T-cell (primary cell): ENCODE measurements around the gene DPP7. TPM values are rescaled to one million over a fixed set of nuclear protein-coding genes. Genes with fewer than 3 reads are reported as not detected.
A peak's percentile ranks its signal among the peaks of the same experiment; 100 is the strongest.
"Not testable (repeated sequence)": the region's sequence is repeated elsewhere in the genome, so short reads cannot be mapped to it uniquely, and the experiment has no call there.

Experiments
- ATAC-seq, 4 experiments: fragments of 200-7000 bp in 3 of 4; fragments of 150-1000 bp in 1 of 4; cut with Tn5 transposase; replicated peaks in 1 of 4; 1 replicate in 3 of 4; 2 replicates in 1 of 4; pipeline ENCODE4 v1.10.0; 2021; ENCODE audit warnings: moderate library complexity in 3 of 4, mild to moderate bottlenecking in 2 of 4, moderate number of reproducible peaks in 1 of 4
- CTCF ChIA-PET, 2 donors: fragments of 300-600 bp; sonication (Branson Sonifier 250); formaldehyde crosslinking; loops; one replicate each; lab custom pipeline; 2022; ENCODE audit warnings: antibody characterized with exemption in 2 of 2; lab: Charles Lee
- POLR2A ChIA-PET, 2 donors: fragments of 300-600 bp; sonication (Branson Sonifier 250); formaldehyde crosslinking; loops; one replicate each; lab custom pipeline; 2022; ENCODE audit warnings: antibody characterized with exemption in 2 of 2; lab: Charles Lee
- DNase-seq, 35 experiments: peaks; one replicate each; pipeline versions ENCODE4 v3.0.0 to v3.0.0-alpha.2; 2013 to 2023
- H3K27ac ChIP-seq: one replicate; pipeline ENCODE4 v1.5.1; 2013; ENCODE audit warnings: low read length
- H3K27me3 ChIP-seq, 2 experiments: replicated peaks in 1 of 2; 1 replicate in 1 of 2; 2 replicates in 1 of 2; pipeline versions ENCODE4 v1.6.1 to v1.7.0; 2013; ENCODE audit warnings: low read length in 1 of 2, mixed read lengths in 1 of 2; ENCODE audit not compliant: control insufficient read depth in 2 of 2, insufficient read depth in 2 of 2; ENCODE audit errors: extremely low read depth in 1 of 2
- H3K36me3 ChIP-seq, 2 donors: 1 replicate in 1 of 2; 2 replicates in 1 of 2; pipeline versions ENCODE4 v1.6.1 to v1.7.0; 2013; ENCODE audit warnings: low read length in 1 of 2; ENCODE audit not compliant: control insufficient read depth in 2 of 2, insufficient read depth in 1 of 2; ENCODE audit errors: extremely low read depth in 1 of 2
- H3K4me1 ChIP-seq, 2 experiments: 1 replicate in 1 of 2; 2 replicates in 1 of 2; pipeline versions ENCODE4 v1.6.1 to v1.7.0; 2013; ENCODE audit warnings: low read length in 2 of 2, mixed read lengths in 1 of 2; ENCODE audit not compliant: insufficient read depth in 2 of 2, control insufficient read depth in 1 of 2; ENCODE audit errors: extremely low read depth in 1 of 2
- H3K4me3 ChIP-seq, 2 donors: 1 replicate in 1 of 2; 2 replicates in 1 of 2; pipeline versions ENCODE4 v1.5.1 to v1.7.0; 2013; ENCODE audit warnings: mild to moderate bottlenecking in 2 of 2, low read length in 1 of 2, moderate library complexity in 1 of 2; ENCODE audit not compliant: control insufficient read depth in 1 of 2; ENCODE audit errors: extremely low read depth in 1 of 2
- H3K9me3 ChIP-seq: 2 replicates; pipeline ENCODE4 v1.7.0; 2013
- H3K27ac Mint-ChIP-seq, 2 donors: one replicate each; pipeline ENCODE4 v1.8.0; 2020 to 2021; ENCODE audit warnings: mild to moderate bottlenecking in 2 of 2, mixed read lengths in 2 of 2
- H3K27me3 Mint-ChIP-seq, 2 donors: one replicate each; pipeline ENCODE4 v1.8.0; 2021 to 2022; ENCODE audit warnings: mixed read lengths in 2 of 2
- H3K36me3 Mint-ChIP-seq: one replicate; pipeline ENCODE4 v1.8.0; 2021; ENCODE audit warnings: mixed read lengths
- H3K4me1 Mint-ChIP-seq, 3 donors: one replicate each; pipeline ENCODE4 v1.8.0; 2020 to 2022; ENCODE audit warnings: mixed read lengths in 3 of 3, mild to moderate bottlenecking in 1 of 3
- H3K4me3 Mint-ChIP-seq, 3 donors: one replicate each; pipeline ENCODE4 v1.8.0; 2020 to 2022; ENCODE audit warnings: mild to moderate bottlenecking in 3 of 3, mixed read lengths in 3 of 3, moderate library complexity in 3 of 3
- H3K9me3 Mint-ChIP-seq, 3 donors: one replicate each; pipeline ENCODE4 v1.8.0; 2020 to 2022; ENCODE audit warnings: mixed read lengths in 3 of 3
- WGBS: methylation state at CpG from one replicate; pipeline ENCODE4 v1.1.5; 2013; ENCODE audit warnings: missing lambda C conversion rate; ENCODE audit not compliant: insufficient coverage; 5-methylcytosine and 5-hydroxymethylcytosine counted together
- total RNA-seq, 35 experiments: library from RNA in 6 of 35; stranded (reverse) in 6 of 35; fragments of 120-200 nt in 1 of 35; gene quantifications; one replicate each; pipeline versions ENCODE4 v1.2.1 to v1.2.4 and lab custom pipeline; 2013 to 2026

Gene DPP7
- total RNA-seq, 5 donors from 2014 or later (not counting 1 experiment from before 2014, with no cell fraction given) = 246 to 469 (median 425) TPM

DNA sequence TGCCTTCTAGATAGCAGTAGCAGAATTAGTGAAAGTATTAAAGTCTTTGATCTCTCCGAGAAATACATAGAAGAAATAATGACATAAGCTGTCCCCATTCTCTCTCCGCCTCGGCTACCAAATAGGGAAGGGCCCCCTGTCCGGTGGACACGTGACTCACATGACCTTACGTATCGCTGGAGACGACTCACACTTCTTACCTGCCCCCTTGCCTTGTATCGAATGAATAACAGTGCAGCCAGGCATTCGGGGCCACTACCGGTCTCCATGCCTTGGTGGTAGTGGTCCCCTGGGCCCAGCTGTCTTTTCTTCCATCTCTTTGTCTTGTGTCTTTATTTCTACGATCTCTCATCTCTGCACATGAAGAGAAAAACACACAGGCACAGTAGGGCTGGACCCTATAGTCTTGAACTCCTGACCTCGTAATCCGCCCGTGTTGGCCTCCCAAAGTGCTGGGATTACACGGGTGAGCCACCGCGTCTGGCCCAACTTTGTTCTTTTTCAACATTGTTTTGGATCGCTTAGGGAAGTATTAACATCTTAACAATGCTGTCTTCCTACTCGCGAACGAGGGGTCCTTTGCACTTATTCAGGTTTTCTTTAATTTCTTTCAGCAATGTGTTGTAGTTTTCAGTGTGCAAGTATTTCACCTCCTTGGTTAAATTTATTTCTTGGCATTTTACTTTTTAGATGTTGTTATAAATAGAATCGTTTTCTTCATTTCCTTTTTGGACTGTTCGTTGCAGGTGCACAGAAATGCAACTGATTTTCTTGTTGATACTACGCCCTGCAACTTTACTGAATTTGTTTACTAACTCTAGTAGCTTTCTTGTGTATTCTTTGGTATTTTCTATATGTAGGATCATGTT lies 7.6 kb upstream of the DPP7 start:
- 86% methylated on average over 7 of the region's 25 CpGs for WGBS
- H3K9me3 Mint-ChIP-seq, POLR2A ChIA-PET, H3K9me3 ChIP-seq, H3K36me3 Mint-ChIP-seq, H3K36me3 ChIP-seq, H3K4me3 ChIP-seq, DNase-seq, H3K27ac Mint-ChIP-seq, H3K27ac ChIP-seq, H3K27me3 ChIP-seq, H3K27me3 Mint-ChIP-seq: not testable (repeated sequence)
- Mint-ChIP-seq H3K4me3 (peak overlapping the region in 1 of 3 donors; percentile 31), H3K4me1 (peaks cover 9 to 22% (median 20%) of the 10 kb centered on the region in 3 donors)
- peaks cover 6 to 10% of the 10 kb centered on the region in 2 experiments for H3K4me1 ChIP-seq
- peak in 1 of 4 experiments; percentile 19 for ATAC-seq
- CTCF ChIA-PET = interaction anchor here (0.5 to 1.2 kb wide), 4 partner anchors 9 to 123 kb away, joined by 3 to 4 read pairs (median 3); partner anchors contain the start of gene MAN1B1 (in 1 of the 2)

DNA sequence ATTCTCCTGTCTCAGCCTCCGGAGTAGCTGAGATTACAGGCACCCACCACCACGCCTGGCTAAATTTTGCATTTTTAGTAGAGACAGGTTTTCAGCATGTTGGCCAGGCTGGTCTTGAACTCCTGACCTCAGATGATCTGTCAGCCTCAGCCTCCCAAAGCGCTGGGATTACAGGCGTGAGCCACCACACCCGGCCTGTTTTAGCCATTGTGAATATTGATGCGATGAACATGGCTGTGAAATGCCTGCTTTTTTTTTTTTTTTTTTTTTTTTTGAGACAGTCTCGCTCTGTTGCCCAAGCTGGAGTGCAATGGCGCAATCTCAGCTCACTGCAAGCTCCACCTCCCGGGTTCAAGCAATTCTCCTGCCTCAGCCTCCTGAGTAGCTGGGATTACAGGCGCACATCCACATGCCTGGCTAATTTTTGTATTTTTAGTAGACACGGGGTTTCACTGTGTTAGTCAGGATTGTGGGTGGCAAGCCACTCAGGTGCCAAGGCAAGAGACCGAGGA lies 3.6 kb upstream of the DPP7 start:
- ATAC-seq, H3K9me3 ChIP-seq, H3K27ac Mint-ChIP-seq, DNase-seq, H3K36me3 ChIP-seq, H3K36me3 Mint-ChIP-seq, H3K4me3 Mint-ChIP-seq, H3K27me3 Mint-ChIP-seq, H3K27ac ChIP-seq, H3K27me3 ChIP-seq, H3K4me3 ChIP-seq, POLR2A ChIA-PET, H3K9me3 Mint-ChIP-seq, CTCF ChIA-PET: not testable (repeated sequence)
- 95% methylated on average over 9 of the region's 12 CpGs for WGBS
- H3K4me1 Mint-ChIP-seq = peaks cover 6 to 15% (median 11%) of the 10 kb centered on the region in 3 donors
- peaks cover 4 to 18% of the 10 kb centered on the region in 2 experiments for H3K4me1 ChIP-seq

- Histone ChIP-seq H3K36me3 (peaks cover 3 to 9% of the 10 kb centered on the region in 2 donors), H3K4me3 (no peak overlapping the region), H3K9me3 (no peaks in the 10 kb centered on the region), H3K27ac (no peak overlapping the region), H3K27me3 (peaks cover 0 to 2% of the 10 kb centered on the region in 2 experiments), H3K4me1 (peaks cover 4 to 26% of the 10 kb centered on the region in 2 experiments)
- ATAC-seq (no peak), DNase-seq (no peak)
- 96% methylated on average over 6 of the region's 15 CpGs for WGBS
- ChIA-PET CTCF (interaction anchor here in 1 of 2 donors (1.0 kb wide), 1 partner anchor 22 kb away, joined by 3 read pairs; no protein-coding TSS in a partner anchor), POLR2A (no interaction called here)
- no peak overlapping the region for H3K27ac Mint-ChIP-seq
- H3K4me3 Mint-ChIP-seq = peak overlapping the region in 2 of 3 donors; percentile 13 to 18
- no peaks in the 10 kb centered on the region for H3K9me3 Mint-ChIP-seq
- no peaks in the 10 kb centered on the region for H3K27me3 Mint-ChIP-seq
- no peaks in the 10 kb centered on the region for H3K36me3 Mint-ChIP-seq
- peaks cover 5 to 16% (median 7%) of the 10 kb centered on the region in 3 donors for H3K4me1 Mint-ChIP-seq
Measured at GRCh38 chr9:137117269-137117731, 2.8 kb upstream of the DPP7 start.

GRCh38 chr9:137116728-137117127 lies 2.2 kb upstream of the DPP7 start:
- Mint-ChIP-seq H3K36me3 (no peaks in the 10 kb centered on the region), H3K4me3 (peak overlapping the region in 2 of 3 donors; percentile 13 to 18), H3K4me1 (peaks cover 5 to 13% (median 5%) of the 10 kb centered on the region in 3 donors), H3K27ac (no peak overlapping the region), H3K27me3 (no peaks in the 10 kb centered on the region), H3K9me3 (no peaks in the 10 kb centered on the region)
- no peak for DNase-seq
- ATAC-seq = no peak
- Histone ChIP-seq H3K9me3 (no peaks in the 10 kb centered on the region), H3K36me3 (peaks cover 3 to 13% of the 10 kb centered on the region in 2 donors), H3K27ac (no peak overlapping the region), H3K4me3 (no peak overlapping the region), H3K4me1 (peaks cover 4 to 29% of the 10 kb centered on the region in 2 experiments), H3K27me3 (peaks cover 0 to 2% of the 10 kb centered on the region in 2 experiments)
- CTCF ChIA-PET = interaction anchor here in 1 of 2 donors (1.0 kb wide), 1 partner anchor 21 kb away, joined by 3 read pairs; no protein-coding TSS in a partner anchor
- WGBS = 97% methylated on average over 7 of the region's 17 CpGs
- POLR2A ChIA-PET = no interaction called here

- Histone ChIP-seq H3K9me3 (no peaks in the 10 kb centered on the region), H3K36me3 (peaks cover 3 to 17% of the 10 kb centered on the region in 2 donors), H3K4me1 (peaks cover 4 to 27% of the 10 kb centered on the region in 2 experiments), H3K27me3 (peaks cover 0 to 2% of the 10 kb centered on the region in 2 experiments), H3K27ac (no peak overlapping the region), H3K4me3 (no peak overlapping the region)
- H3K27me3 Mint-ChIP-seq = no peaks in the 10 kb centered on the region
- POLR2A ChIA-PET = no interaction called here
- H3K9me3 Mint-ChIP-seq = no peaks in the 10 kb centered on the region
- CTCF ChIA-PET = no interaction called here
- peaks cover 5 to 13% (median 5%) of the 10 kb centered on the region in 3 donors for H3K4me1 Mint-ChIP-seq
- WGBS = 67% methylated on average over 3 of the region's 6 CpGs
- no peak overlapping the region for H3K27ac Mint-ChIP-seq
- H3K4me3 Mint-ChIP-seq = peak overlapping the region in 1 of 3 donors; percentile 23
- ATAC-seq = no peak
- no peak for DNase-seq
- H3K36me3 Mint-ChIP-seq = no peaks in the 10 kb centered on the region
Measured at GRCh38 chr9:137116027-137116507, 1.5 kb upstream of the DPP7 start.

DNA sequence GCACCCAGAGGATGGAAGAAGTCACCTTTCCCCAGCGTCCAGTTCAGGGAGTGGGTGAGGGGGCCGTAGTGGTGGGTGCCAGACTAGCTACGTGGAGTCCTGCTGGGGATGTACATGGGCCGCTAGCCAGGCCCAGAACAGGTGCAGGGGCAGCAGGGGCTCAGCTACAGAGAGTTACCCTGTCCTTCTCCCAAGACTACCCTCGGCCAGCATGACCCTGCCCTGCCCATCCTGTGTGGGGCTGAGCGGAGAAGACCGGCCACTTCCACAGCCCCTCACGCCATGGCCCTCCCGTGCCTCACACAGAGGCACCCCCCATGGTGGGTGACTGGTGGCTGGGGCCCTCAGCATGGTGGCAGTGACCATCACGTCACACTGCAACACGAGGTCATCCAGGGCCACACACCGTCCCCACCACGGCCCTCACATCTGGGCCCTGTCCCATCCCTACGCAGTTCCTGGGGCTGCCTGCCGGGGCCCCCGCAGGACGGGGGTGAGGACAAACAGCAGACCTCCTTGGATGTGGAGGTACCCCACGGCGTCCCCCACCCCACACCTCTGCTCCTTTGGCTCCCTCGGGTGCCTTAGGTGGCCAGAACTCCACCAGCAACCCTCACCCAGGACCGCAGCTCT lies 977 bp upstream of the DPP7 start:
- H3K27ac ChIP-seq = no peak overlapping the region
- 88% methylated on average over 16 of the region's 21 CpGs for WGBS
- peak overlapping the region in 1 of 2 donors; percentile 52 for H3K4me3 ChIP-seq
- H3K36me3 Mint-ChIP-seq = peaks cover 3% of the 10 kb centered on the region
- peaks cover 5 to 13% (median 5%) of the 10 kb centered on the region in 3 donors for H3K4me1 Mint-ChIP-seq
- H3K36me3 ChIP-seq = peaks cover 3 to 22% of the 10 kb centered on the region in 2 donors
- H3K27me3 Mint-ChIP-seq = no peaks in the 10 kb centered on the region
- no peaks in the 10 kb centered on the region for H3K9me3 Mint-ChIP-seq
- H3K27ac Mint-ChIP-seq = no peak overlapping the region
- DNase-seq (no peak), ATAC-seq (no peak)
- H3K27me3 ChIP-seq = peaks cover 0 to 2% of the 10 kb centered on the region in 2 experiments
- H3K4me1 ChIP-seq = peaks cover 4 to 27% of the 10 kb centered on the region in 2 experiments
- ChIA-PET CTCF (interaction anchor here (0.5 to 0.8 kb wide), 2 partner anchors 20 to 461 kb away, joined by 3 read pairs; no protein-coding TSS in a partner anchor), POLR2A (interaction anchor here in 1 of 2 donors (0.6 kb wide), 1 partner anchor 125 kb away, joined by 4 read pairs; the partner anchor contains the start of gene TUBB4B)
- H3K9me3 ChIP-seq = no peaks in the 10 kb centered on the region
- H3K4me3 Mint-ChIP-seq = peak overlapping the region in 1 of 3 donors; percentile 68
